Adrenal gland (tissue), 5 donors: Measurements from ENCODE around the gene OR7A10.
"Not testable (repeated sequence)": the region's sequence is repeated elsewhere in the genome, so short reads cannot be mapped to it uniquely, and the experiment has no call there.

Experiments used
- CTCF ChIP-seq, 6 experiments: fragments of 450-650 bp in 4 of 6; fragments of 200-600 bp in 2 of 6; sonication (generic) in 1 of 6; IDR thresholded peaks; 1 replicate in 5 of 6; 2 replicates in 1 of 6; pipeline versions ENCODE4 v1.5.1 to v1.8.0; 2016 to 2021; ENCODE audit warnings: antibody characterized with exemption in 6 of 6, mild to moderate bottlenecking in 2 of 6, moderate library complexity in 1 of 6
- POLR2A ChIP-seq, 2 donors: fragments of 450-650 bp; IDR thresholded peaks; one replicate each; pipeline ENCODE4 v1.6.1; 2017; ENCODE audit warnings: antibody characterized with exemption in 2 of 2, mild to moderate bottlenecking in 2 of 2, moderate library complexity in 1 of 2
- donor health status: DM: no; HTN: no; CAD: no.

GRCh38 chr19:14792250-14792649, 56.5 kb downstream of the OR7A10 start:
- TF ChIP-seq CTCF, POLR2A (IDR thresholded peaks at IDR 0.05): not testable (repeated sequence)
